DND-41 (cell line): Measurements from ENCODE around the gene CYP3A4.

Source experiments
- EZH2 ChIP-seq: IDR thresholded peaks from 3 replicates; pipeline ENCODE4 v1.6.1; 2012; ENCODE audit warnings: borderline replicate concordance, low read depth, mild to moderate bottlenecking, moderate library complexity, low read length, inconsistent platforms; ENCODE audit not compliant: severe bottlenecking
- TF ChIP-seq, protein P1 (sequence below): IDR thresholded peaks from 2 replicates; pipeline ENCODE4 v1.5.1; 2012; ENCODE audit warnings: borderline replicate concordance, low read length, moderate library complexity, mild to moderate bottlenecking; ENCODE audit not compliant: poor library complexity, severe bottlenecking; ENCODE audit errors: extremely low read depth

DNA sequence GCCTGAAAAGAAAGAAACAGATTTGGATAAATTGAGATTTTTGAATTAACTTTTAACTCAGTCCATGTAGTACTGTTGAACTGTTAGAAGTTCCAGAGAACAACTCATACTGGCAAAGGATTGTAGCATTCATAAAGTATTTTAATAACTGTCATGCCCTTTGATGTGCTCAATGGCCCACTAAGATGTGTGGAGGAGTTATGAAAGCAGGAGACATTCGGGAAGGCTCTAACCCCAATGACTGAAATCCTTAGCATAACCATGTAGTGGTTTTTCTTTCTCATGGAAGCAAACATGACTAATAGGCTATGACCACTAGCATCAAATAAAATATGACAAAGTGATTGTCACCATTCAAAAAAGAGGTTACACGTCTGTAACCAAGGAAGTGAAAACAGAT is 74.7 kb downstream of the CYP3A4 start:
- TF ChIP-seq, protein P1, sequence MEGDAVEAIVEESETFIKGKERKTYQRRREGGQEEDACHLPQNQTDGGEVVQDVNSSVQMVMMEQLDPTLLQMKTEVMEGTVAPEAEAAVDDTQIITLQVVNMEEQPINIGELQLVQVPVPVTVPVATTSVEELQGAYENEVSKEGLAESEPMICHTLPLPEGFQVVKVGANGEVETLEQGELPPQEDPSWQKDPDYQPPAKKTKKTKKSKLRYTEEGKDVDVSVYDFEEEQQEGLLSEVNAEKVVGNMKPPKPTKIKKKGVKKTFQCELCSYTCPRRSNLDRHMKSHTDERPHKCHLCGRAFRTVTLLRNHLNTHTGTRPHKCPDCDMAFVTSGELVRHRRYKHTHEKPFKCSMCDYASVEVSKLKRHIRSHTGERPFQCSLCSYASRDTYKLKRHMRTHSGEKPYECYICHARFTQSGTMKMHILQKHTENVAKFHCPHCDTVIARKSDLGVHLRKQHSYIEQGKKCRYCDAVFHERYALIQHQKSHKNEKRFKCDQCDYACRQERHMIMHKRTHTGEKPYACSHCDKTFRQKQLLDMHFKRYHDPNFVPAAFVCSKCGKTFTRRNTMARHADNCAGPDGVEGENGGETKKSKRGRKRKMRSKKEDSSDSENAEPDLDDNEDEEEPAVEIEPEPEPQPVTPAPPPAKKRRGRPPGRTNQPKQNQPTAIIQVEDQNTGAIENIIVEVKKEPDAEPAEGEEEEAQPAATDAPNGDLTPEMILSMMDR: no peak
- no peak for TF ChIP-seq EZH2
